Osteocyte (in vitro differentiated cells): ENCODE measurements around the gene PRAC1. TPM values are rescaled to one million over a fixed set of nuclear protein-coding genes. Genes with fewer than 3 reads are reported as not detected.

Source experiments
- DNase-seq: peaks from one replicate; pipeline ENCODE4 v3.0.0; 2021; ENCODE audit warnings: mixed read lengths; ENCODE audit not compliant: unreplicated experiment; ENCODE audit errors: extremely low spot score
- H3K27ac Mint-ChIP-seq: one replicate; pipeline ENCODE4 v1.8.0; 2021; ENCODE audit warnings: mild to moderate bottlenecking, mixed read lengths; ENCODE audit not compliant: unreplicated experiment
- H3K27me3 Mint-ChIP-seq: one replicate; pipeline ENCODE4 v1.8.0; 2021; ENCODE audit warnings: mixed read lengths; ENCODE audit not compliant: unreplicated experiment
- H3K36me3 Mint-ChIP-seq: one replicate; pipeline ENCODE4 v1.8.0; 2021; ENCODE audit warnings: mixed read lengths; ENCODE audit not compliant: unreplicated experiment
- H3K4me1 Mint-ChIP-seq: one replicate; pipeline ENCODE4 v1.8.0; 2021; ENCODE audit warnings: mixed read lengths; ENCODE audit not compliant: unreplicated experiment
- H3K4me3 Mint-ChIP-seq: one replicate; pipeline ENCODE4 v1.8.0; 2021; ENCODE audit warnings: mild to moderate bottlenecking, moderate library complexity, mixed read lengths; ENCODE audit not compliant: unreplicated experiment
- H3K9me3 Mint-ChIP-seq: one replicate; pipeline ENCODE4 v1.8.0; 2021; ENCODE audit warnings: mixed read lengths; ENCODE audit not compliant: unreplicated experiment
- total RNA-seq: library from RNA; stranded (reverse); gene quantifications from 2 replicates; pipeline ENCODE4 v1.2.1, GENCODE V29; 2021
- TF ChIP-seq, protein P1 (sequence below): fragments of 200-600 bp; sonication (generic); IDR thresholded peaks from 2 replicates; pipeline ENCODE4 v1.5.0; 2021; ENCODE audit warnings: antibody characterized with exemption, mild to moderate bottlenecking, moderate library complexity

The PRAC1 gene
- total RNA-seq, 1 donor from 2014 or later: not detected

DNA sequence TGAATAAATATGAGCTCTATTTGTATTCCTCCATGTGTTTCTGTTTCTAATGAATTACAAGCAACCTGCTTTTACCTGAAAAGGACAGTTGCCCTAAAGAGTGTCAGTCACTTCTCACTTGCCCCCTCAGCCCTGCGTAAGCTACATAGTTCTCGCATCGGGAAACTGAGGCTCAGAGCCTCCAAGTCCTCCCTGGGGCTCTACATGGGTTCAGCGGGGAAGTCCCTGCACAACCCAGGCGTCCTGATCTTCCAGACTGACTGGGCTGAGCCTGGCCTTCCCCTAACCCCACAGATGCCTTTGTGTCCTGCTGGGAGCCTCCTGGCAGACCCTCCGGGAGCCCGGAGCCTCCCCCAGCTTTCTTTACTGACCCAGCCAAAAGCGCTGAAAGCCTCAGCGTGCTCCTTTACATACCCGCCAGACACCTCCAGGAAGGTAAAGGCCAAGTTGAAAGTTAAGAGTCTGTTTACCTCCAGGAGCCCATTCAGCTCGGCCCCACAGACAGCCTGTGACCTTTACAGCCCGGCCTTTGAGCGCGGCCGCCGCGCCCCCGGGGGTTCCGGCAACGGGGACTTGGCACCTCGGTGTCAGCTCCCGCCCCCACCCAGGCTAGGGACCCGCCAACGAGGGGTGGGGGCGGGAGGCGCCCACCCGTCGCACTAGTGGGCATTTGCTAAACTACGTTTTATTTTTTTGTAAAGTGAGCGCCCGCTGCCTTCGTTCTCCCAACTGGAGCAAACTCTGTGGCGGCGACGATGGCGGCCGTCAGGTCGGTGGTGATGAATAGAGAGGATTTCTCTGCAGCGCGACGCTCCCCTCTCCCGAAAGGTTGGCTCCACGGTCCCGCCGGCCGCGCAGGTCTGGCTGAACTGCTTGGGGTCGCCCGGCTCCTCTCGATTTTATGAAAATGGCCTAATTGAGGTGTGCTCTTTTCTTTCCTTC is 10.6 kb upstream of the PRAC1 start:
- Mint-ChIP-seq H3K27me3 (peaks cover 96% of the 10 kb centered on the region), H3K27ac (no peak overlapping the region), H3K9me3 (no peaks in the 10 kb centered on the region), H3K4me3 (peak overlapping the region; percentile 52), H3K36me3 (peaks cover 3% of the 10 kb centered on the region), H3K4me1 (peaks cover 20% of the 10 kb centered on the region)
- TF ChIP-seq, protein P1, sequence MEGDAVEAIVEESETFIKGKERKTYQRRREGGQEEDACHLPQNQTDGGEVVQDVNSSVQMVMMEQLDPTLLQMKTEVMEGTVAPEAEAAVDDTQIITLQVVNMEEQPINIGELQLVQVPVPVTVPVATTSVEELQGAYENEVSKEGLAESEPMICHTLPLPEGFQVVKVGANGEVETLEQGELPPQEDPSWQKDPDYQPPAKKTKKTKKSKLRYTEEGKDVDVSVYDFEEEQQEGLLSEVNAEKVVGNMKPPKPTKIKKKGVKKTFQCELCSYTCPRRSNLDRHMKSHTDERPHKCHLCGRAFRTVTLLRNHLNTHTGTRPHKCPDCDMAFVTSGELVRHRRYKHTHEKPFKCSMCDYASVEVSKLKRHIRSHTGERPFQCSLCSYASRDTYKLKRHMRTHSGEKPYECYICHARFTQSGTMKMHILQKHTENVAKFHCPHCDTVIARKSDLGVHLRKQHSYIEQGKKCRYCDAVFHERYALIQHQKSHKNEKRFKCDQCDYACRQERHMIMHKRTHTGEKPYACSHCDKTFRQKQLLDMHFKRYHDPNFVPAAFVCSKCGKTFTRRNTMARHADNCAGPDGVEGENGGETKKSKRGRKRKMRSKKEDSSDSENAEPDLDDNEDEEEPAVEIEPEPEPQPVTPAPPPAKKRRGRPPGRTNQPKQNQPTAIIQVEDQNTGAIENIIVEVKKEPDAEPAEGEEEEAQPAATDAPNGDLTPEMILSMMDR: no peak
- DNase-seq: no peak

DNA sequence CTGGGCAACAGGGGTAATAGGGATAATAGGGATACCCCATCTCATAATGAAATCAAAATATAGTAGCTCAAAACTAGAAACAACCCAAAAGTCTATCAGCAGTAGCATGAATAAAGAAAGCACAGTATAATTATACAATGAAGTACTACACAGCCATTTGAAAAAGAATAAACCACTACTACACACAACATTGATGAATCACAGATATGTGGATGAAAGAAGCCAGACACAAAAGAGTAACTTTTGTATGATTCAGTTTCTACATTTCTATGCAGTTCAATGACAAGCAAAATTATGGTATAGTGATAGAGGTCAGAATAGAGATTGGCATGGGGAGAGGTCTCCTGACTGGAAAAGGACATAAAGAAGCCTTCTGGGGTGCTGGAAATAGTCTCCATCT is 9.0 kb upstream of the PRAC1 start:
- TF ChIP-seq, protein P1: no peak
- DNase-seq: no peak
- peaks cover 96% of the 10 kb centered on the region for H3K27me3 Mint-ChIP-seq
- H3K36me3 Mint-ChIP-seq: peaks cover 3% of the 10 kb centered on the region
- H3K4me1 Mint-ChIP-seq: peaks cover 20% of the 10 kb centered on the region
- H3K27ac Mint-ChIP-seq: no peak overlapping the region
- H3K4me3 Mint-ChIP-seq: no peak overlapping the region
- no peaks in the 10 kb centered on the region for H3K9me3 Mint-ChIP-seq

DNA sequence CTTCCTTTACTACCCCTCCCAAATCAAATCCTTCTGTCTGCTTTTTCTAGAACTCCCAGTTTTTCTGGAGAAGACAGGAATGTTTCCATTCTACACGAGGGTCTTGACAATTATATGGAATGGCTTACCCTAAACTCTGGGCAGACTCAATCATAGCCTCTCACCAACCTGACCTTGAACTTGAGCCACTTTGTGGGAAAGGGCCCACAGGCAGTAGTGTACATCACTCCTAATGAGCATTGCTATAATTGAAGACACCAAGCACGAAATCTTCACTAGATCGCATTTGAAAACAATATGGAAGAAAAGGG is 7.9 kb upstream of the PRAC1 start:
- peaks cover 20% of the 10 kb centered on the region for H3K4me1 Mint-ChIP-seq
- TF ChIP-seq, protein P1: no peak
- H3K36me3 Mint-ChIP-seq: peaks cover 3% of the 10 kb centered on the region
- H3K4me3 Mint-ChIP-seq: no peak overlapping the region
- H3K27me3 Mint-ChIP-seq: peaks cover 96% of the 10 kb centered on the region
- no peak for DNase-seq
- no peak overlapping the region for H3K27ac Mint-ChIP-seq
- no peaks in the 10 kb centered on the region for H3K9me3 Mint-ChIP-seq

DNA sequence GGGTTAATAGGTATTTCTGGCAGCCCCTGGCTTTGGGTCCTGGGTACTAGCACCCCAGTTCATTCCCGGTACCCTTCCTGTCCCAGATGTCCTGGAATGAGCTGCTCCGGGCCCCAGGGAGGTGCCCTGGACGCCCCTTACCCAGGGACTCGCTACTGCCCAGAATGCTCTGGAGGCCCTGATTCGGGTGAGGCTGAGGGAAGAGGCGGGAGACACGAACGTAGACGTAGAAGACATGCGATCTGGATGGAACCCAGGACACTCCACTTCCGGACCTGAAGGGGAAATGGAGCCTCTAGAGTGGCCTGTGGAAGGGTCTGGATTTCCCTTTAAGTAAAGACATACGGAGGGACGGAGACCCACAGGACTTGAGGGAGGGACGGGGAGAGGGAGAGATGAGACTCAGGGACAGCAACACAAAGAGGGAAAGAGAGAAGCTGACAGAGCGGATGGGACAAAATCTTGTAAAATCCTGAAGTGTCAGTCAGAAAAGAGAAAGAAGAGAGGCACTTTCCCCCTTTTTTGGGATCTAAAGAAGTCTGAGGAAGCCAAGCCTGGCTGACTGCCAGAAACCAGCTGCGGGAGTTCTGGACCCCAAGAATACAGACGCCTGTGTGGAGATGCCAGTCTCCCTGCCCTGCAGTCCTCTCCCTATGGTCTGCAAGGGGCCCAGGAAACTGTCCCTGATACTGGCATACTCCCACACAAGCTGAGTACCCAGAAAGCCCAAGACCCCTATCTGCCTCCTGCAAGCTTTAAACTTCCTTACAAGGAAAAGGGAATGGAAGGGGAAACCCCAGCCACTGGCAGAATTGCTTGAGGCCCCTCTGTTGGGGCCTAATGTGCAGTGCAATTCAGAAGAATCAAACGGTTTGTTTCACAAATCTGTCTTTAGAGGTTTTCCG is 7.3 kb upstream of the PRAC1 start:
- TF ChIP-seq, protein P1: no peak
- H3K9me3 Mint-ChIP-seq: no peaks in the 10 kb centered on the region
- H3K27ac Mint-ChIP-seq: no peak overlapping the region
- DNase-seq: no peak
- peak overlapping the region; percentile 54 for H3K4me3 Mint-ChIP-seq
- peaks cover 3% of the 10 kb centered on the region for H3K36me3 Mint-ChIP-seq
- peaks cover 20% of the 10 kb centered on the region for H3K4me1 Mint-ChIP-seq
- peaks cover 95% of the 10 kb centered on the region for H3K27me3 Mint-ChIP-seq
